ENCODE measurements around the gene WNK2. TPM values are rescaled to one million over a fixed set of nuclear protein-coding genes. Genes with fewer than 3 reads are reported as not detected.

WNK2 gene
- total and polyA plus RNA-seq, 2 of the 4 experiments (the other 2 are of a cell fraction) = not detected

- H3K14ac ChIP-seq (replicated peaks; ENCODE audit: low read depth, low read length) = no peak overlapping the region
- no peak overlapping the region for H2BK5ac ChIP-seq (ENCODE audit: low read depth, low read length, poor library complexity, severe bottlenecking)
- no peak overlapping the region for H3K23ac ChIP-seq (ENCODE audit: low read depth, low read length)
- no peak overlapping the region for H2BK15ac ChIP-seq (ENCODE audit: low read depth, low read length)
- H4K5ac ChIP-seq (ENCODE audit: low read depth, low read length) = no peak overlapping the region
- no peak overlapping the region for H3K56ac ChIP-seq (ENCODE audit: extremely low read depth, insufficient read depth, low read length)
- BruUV-seq (replicated peaks) = no TSS peak
- dilution Hi-C loops (cut with HindIII; ENCODE audit: low sequenced_read_pairs, unreplicated experiment) = no loop called here
- no peaks in the 10 kb centered on the region for H3K4me1 ChIP-seq (ENCODE audit: control insufficient read depth, insufficient read depth, low read length)
- no peak overlapping the region for H2AK5ac ChIP-seq (ENCODE audit: low read depth, low read length)
- H3K4me2 ChIP-seq (ENCODE audit: low read depth, low read length) = no peak overlapping the region
- POLR2A ChIA-PET (ENCODE audit: unreplicated experiment) = no interaction called here
- H4K20me1 ChIP-seq (ENCODE audit: insufficient read depth, low read length) = no peaks in the 10 kb centered on the region
- no peak overlapping the region for H3K27ac ChIP-seq (ENCODE audit: insufficient read depth, low read length)
- TF ChIP-seq MXI1 (IDR thresholded peaks at IDR 0.05; ENCODE audit: borderline replicate concordance, low read depth, low read length) (no peak), MAZ (IDR thresholded peaks at IDR 0.05; ENCODE audit: borderline replicate concordance, low read depth, low read length) (no peak), RAD21 (IDR thresholded peaks at IDR 0.05; ENCODE audit: low read length) (no peak), CTCF (conservative IDR thresholded peaks at IDR 0.05; ENCODE audit: low read depth, low read length) (no peak), POLR2A (IDR thresholded peaks at IDR 0.05; ENCODE audit: low read depth, low read length) (no peak), RFX5 (IDR thresholded peaks at IDR 0.05; ENCODE audit: low read depth, low read length) (no peak), MAFK (IDR thresholded peaks at IDR 0.05; ENCODE audit: low read depth, low read length) (no peak), BHLHE40 (IDR thresholded peaks at IDR 0.05; ENCODE audit: low read depth, low read length) (no peak)
- no peak overlapping the region for H3K9ac ChIP-seq (ENCODE audit: low read depth, low read length)
- peaks cover 3% of the 10 kb centered on the region; the same call in 1 of the 2 replicates for H3K27me3 ChIP-seq (ENCODE audit: control insufficient read depth, insufficient read depth, low read length)
- H4K8ac ChIP-seq (ENCODE audit: low read depth in 2 of 2, low read length in 2 of 2) = no peak overlapping the region
- no peak overlapping the region for H2BK20ac ChIP-seq (ENCODE audit: low read depth, low read length)
- H2AK9ac ChIP-seq (replicated peaks; ENCODE audit: low read depth, low read length, poor library complexity) = no peak overlapping the region
- no peak overlapping the region for H4K91ac ChIP-seq (ENCODE audit: insufficient read depth, low read depth, low read length)
- no peaks in the 10 kb centered on the region for H3K9me1 ChIP-seq (ENCODE audit: insufficient read depth, low read length)
- no peak overlapping the region for H2AFZ ChIP-seq (replicated peaks; ENCODE audit: low read length, poor library complexity)
- ATAC-seq (ENCODE audit: low read depth) = no peak
- no peaks in the 10 kb centered on the region for H3K79me1 ChIP-seq (ENCODE audit: low read depth in 1 of 2, low read length in 2 of 2)
- H3K18ac ChIP-seq (ENCODE audit: low read depth, low read length) = no peak overlapping the region
- no peak overlapping the region for H3K4me3 ChIP-seq (ENCODE audit: insufficient read depth, low read depth, low read length)
- H3K9me3 ChIP-seq (ENCODE audit: control insufficient read depth, insufficient read depth, low read length) = no peaks in the 10 kb centered on the region
- no peak overlapping the region for H3K4ac ChIP-seq (ENCODE audit: low read depth, low read length)
- intact Hi-C loops (cut with micrococcal nuclease) = no loop called here
- no peaks in the 10 kb centered on the region for H3K36me3 ChIP-seq (ENCODE audit: control insufficient read depth, insufficient read depth, low read length)
- DNase-seq = no peak
- no peak overlapping the region for H2BK120ac ChIP-seq (ENCODE audit: low read depth, low read length)
- CTCF ChIA-PET = interaction anchor here (1.5 kb wide), 1 partner anchor 10 kb away, joined by 8 read pairs; no protein-coding TSS in a partner anchor
- WGBS, 2 experiments (ENCODE audit: extremely low coverage in 2 of 2, insufficient read length in 1 of 2) = 81% methylated on average over 27 of the region's 43 CpGs; no CpG with 5 or more reads in 1 of the 2 experiments
- in situ Hi-C loops (cut with MboI; ENCODE audit: low sequenced_read_pairs) = no loop called here
These were observed 108.9 kb downstream of the WNK2 start for GRCh38 chr9:93292664-93293328.

Data from IMR-90 (cell line).